Measurements from ENCODE around the gene BRME1. TPM values are rescaled to one million over a fixed set of nuclear protein-coding genes. Genes with fewer than 3 reads are reported as not detected.

BRME1 gene
- total RNA-seq: 3.7 and 4.1 TPM in 2 replicates
- long read RNA-seq, partial matches to known transcripts: 1 of 2 reads
- long read RNA-seq, other reads (novel, unspliced or antisense): 0 of 2 reads

GRCh38 chr19:13905634-13906520 lies at the start of gene BRME1, which contains the start of gene CC2D1A:
Gene BRME1 (minus strand): TSS chr19:13906117. CDS start chr19:13904892, 1,225 bp downstream.
Gene CC2D1A (plus strand): TSS chr19:13906201. CDS start chr19:13906442, 241 bp downstream.
- peak within 1 kb of the TSS; percentile 80 for H3K4me3 Mint-ChIP-seq (ENCODE audit: unreplicated experiment)
- no peaks in the 10 kb centered on the region for H3K9me3 Mint-ChIP-seq (ENCODE audit: unreplicated experiment)
- H3K36me3 Mint-ChIP-seq (ENCODE audit: unreplicated experiment): peaks cover 7% of the 10 kb centered on the region
- H3K27me3 Mint-ChIP-seq (ENCODE audit: unreplicated experiment): no peaks in the 10 kb centered on the region
- TF ChIP-seq, protein P1, sequence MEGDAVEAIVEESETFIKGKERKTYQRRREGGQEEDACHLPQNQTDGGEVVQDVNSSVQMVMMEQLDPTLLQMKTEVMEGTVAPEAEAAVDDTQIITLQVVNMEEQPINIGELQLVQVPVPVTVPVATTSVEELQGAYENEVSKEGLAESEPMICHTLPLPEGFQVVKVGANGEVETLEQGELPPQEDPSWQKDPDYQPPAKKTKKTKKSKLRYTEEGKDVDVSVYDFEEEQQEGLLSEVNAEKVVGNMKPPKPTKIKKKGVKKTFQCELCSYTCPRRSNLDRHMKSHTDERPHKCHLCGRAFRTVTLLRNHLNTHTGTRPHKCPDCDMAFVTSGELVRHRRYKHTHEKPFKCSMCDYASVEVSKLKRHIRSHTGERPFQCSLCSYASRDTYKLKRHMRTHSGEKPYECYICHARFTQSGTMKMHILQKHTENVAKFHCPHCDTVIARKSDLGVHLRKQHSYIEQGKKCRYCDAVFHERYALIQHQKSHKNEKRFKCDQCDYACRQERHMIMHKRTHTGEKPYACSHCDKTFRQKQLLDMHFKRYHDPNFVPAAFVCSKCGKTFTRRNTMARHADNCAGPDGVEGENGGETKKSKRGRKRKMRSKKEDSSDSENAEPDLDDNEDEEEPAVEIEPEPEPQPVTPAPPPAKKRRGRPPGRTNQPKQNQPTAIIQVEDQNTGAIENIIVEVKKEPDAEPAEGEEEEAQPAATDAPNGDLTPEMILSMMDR (IDR thresholded peaks at IDR 0.05): no peak
- peak; percentile 95 for DNase-seq (ENCODE audit: extremely low spot score, unreplicated experiment)
- peak within 1 kb of the TSS; percentile 50 for H3K27ac Mint-ChIP-seq (ENCODE audit: unreplicated experiment)
- H3K4me1 Mint-ChIP-seq (ENCODE audit: unreplicated experiment): peaks cover 14% of the 10 kb centered on the region

DNA sequence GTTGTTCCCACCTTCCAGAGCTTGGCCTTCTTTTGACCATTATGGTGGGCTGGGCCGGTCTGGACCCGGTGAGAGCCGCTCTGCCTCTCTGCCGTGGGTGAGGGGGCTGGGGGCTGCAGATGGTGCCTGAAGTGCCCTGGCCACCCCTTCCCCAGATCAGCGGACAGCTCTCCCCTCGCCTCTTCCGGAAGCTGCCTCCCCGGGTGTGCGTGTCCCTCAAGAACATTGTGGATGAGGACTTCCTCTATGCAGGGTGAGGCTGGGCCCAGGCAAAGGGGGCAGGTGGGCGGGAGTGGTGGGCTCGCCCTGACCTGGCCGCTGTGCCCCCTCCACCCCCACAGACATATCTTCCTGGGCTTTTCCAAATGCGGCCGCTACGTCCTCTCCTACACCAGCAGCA lies 48.3 kb upstream of the BRME1 start:
- peak overlapping the region; percentile 93 for H3K4me3 Mint-ChIP-seq (ENCODE audit: unreplicated experiment)

GRCh38 chr19:13952931-13953531 lies 47.1 kb upstream of the BRME1 start:
- peaks cover 11% of the 10 kb centered on the region for H3K4me1 Mint-ChIP-seq (ENCODE audit: unreplicated experiment)
- H3K9me3 Mint-ChIP-seq (ENCODE audit: unreplicated experiment): no peaks in the 10 kb centered on the region
- peak overlapping the region; percentile 64 for H3K27ac Mint-ChIP-seq (ENCODE audit: unreplicated experiment)
- TF ChIP-seq, protein P1 (IDR thresholded peaks at IDR 0.05): peak; percentile 21
- DNase-seq (ENCODE audit: extremely low spot score, unreplicated experiment): no peak
- no peaks in the 10 kb centered on the region for H3K27me3 Mint-ChIP-seq (ENCODE audit: unreplicated experiment)
- H3K4me3 Mint-ChIP-seq (ENCODE audit: unreplicated experiment): peak overlapping the region; percentile 93
- peaks cover 6% of the 10 kb centered on the region for H3K36me3 Mint-ChIP-seq (ENCODE audit: unreplicated experiment)

More for the DNA sequence above, 48.3 kb upstream of the BRME1 start:
- DNase-seq (ENCODE audit: extremely low spot score, unreplicated experiment): no peak
- Mint-ChIP-seq H3K27me3 (ENCODE audit: unreplicated experiment) (no peaks in the 10 kb centered on the region), H3K9me3 (ENCODE audit: unreplicated experiment) (no peaks in the 10 kb centered on the region), H3K27ac (ENCODE audit: unreplicated experiment) (no peak overlapping the region), H3K36me3 (ENCODE audit: unreplicated experiment) (peaks cover 6% of the 10 kb centered on the region), H3K4me1 (ENCODE audit: unreplicated experiment) (peaks cover 11% of the 10 kb centered on the region)
- TF ChIP-seq, protein P1 (IDR thresholded peaks at IDR 0.05): no peak

- peak within 1 kb of the TSS; percentile 93 for H3K4me3 Mint-ChIP-seq (ENCODE audit: unreplicated experiment)
- TF ChIP-seq, protein P1 (IDR thresholded peaks at IDR 0.05): no peak
- peak; percentile 100 for DNase-seq (ENCODE audit: extremely low spot score, unreplicated experiment)
- H3K27me3 Mint-ChIP-seq (ENCODE audit: unreplicated experiment): no peaks in the 10 kb centered on the region
- peak within 1 kb of the TSS; percentile 81 for H3K27ac Mint-ChIP-seq (ENCODE audit: unreplicated experiment)
- peaks cover 6% of the 10 kb centered on the region for H3K36me3 Mint-ChIP-seq (ENCODE audit: unreplicated experiment)
- peaks cover 11% of the 10 kb centered on the region for H3K4me1 Mint-ChIP-seq (ENCODE audit: unreplicated experiment)
- H3K9me3 Mint-ChIP-seq (ENCODE audit: unreplicated experiment): no peaks in the 10 kb centered on the region
These were observed 46.4 kb upstream of the BRME1 start, which contains the start of gene DCAF15 for GRCh38 chr19:13952154-13952930. Gene DCAF15 (plus strand): TSS chr19:13952509. CDS start chr19:13952513, 4 bp downstream.
